Adrenal gland (tissue), 12 donors: ENCODE data around the gene NOX4. TPM values are rescaled to one million over a fixed set of nuclear protein-coding genes. Genes with fewer than 3 reads are reported as not detected.

ENCODE experiments used
- DNase-seq, 7 donors: peaks; one replicate each; pipeline ENCODE4 v3.0.0-alpha.2; 2019 to 2020
- H3K27ac ChIP-seq, 5 donors: fragments of 200-600 bp; sonication (generic) in 4 of 5; 1 replicate in 3 of 5; 2 replicates in 2 of 5; pipeline versions ENCODE4 v1.5.1 to v1.8.0; 2016 to 2020; ENCODE audit warnings: mild to moderate bottlenecking in 1 of 5
- H3K27me3 ChIP-seq: fragments of 200-600 bp; 2 replicates; pipeline ENCODE4 v1.8.0; 2021
- H3K36me3 ChIP-seq, 2 donors: fragments of 200-600 bp; replicated peaks in 1 of 2; 1 replicate in 1 of 2; 2 replicates in 1 of 2; pipeline versions ENCODE4 v1.5.1 to v1.8.0; 2018 to 2022
- H3K4me1 ChIP-seq, 2 donors: fragments of 200-600 bp; replicated peaks in 1 of 2; 1 replicate in 1 of 2; 2 replicates in 1 of 2; pipeline versions ENCODE4 v1.5.1 to v1.8.0; 2018 to 2021
- H3K4me3 ChIP-seq, 4 donors: fragments of 200-600 bp; sonication (generic) in 3 of 4; one replicate each; pipeline ENCODE4 v1.5.1; 2016 to 2018
- H3K9me3 ChIP-seq, 3 donors: fragments of 200-600 bp; sonication (generic) in 1 of 3; replicated peaks in 1 of 3; 1 replicate in 2 of 3; 2 replicates in 1 of 3; pipeline versions ENCODE4 v1.5.1 to v1.8.0; 2016 to 2021
- POLR2A ChIP-seq, 2 donors: fragments of 450-650 bp; IDR thresholded peaks; one replicate each; pipeline ENCODE4 v1.6.1; 2017; ENCODE audit warnings: antibody characterized with exemption in 2 of 2, mild to moderate bottlenecking in 2 of 2, moderate library complexity in 1 of 2
- WGBS, 4 donors: extraction: QIAGEN DNeasy Blood & Tissue Kit in 2 of 4; methylation state at CpG; one replicate each; pipeline versions ENCODE4 v1.1.5 to v1.1.7; 2013 to 2017; 5-methylcytosine and 5-hydroxymethylcytosine counted together
- intact Hi-C, 2 donors: fragments of 100-400 bp; cut with DNase I; formaldehyde crosslinking; loops; one replicate each; pipeline versions ENCODE4 v1.14.1 to v1.15.0; 2022 to 2023
- polyA plus RNA-seq, 3 donors: library from polyadenylated mRNA; stranded (reverse); fragments of 200-250 nt in 2 of 3; fragments of 350-450 nt in 1 of 3; fragmentation: Illumina TruSeq in 1 of 3; extraction: RNeasy Lipid Tissue Mini Kit (QIAGEN cat#74804) in 1 of 3; gene quantifications; one replicate each; pipeline ENCODE4 v1.2.3, GENCODE V29; 2013 to 2014
- total RNA-seq, 9 donors: library from RNA; depleted of rRNA in 4 of 9; stranded (reverse); fragments of >200 nt in 4 of 9; fragments of 120-200 nt in 1 of 9; fragmentation: NEBNext Ultra II Directional in 1 of 9; extraction: Animal tissue kit (Norgen Biotek cat#: 25700) in 1 of 9; gene quantifications; one replicate each; pipeline versions ENCODE4 v1.1.0 to v1.2.4, GENCODE V29; 2013 to 2023
- TF ChIP-seq, protein P1 (sequence below), 6 experiments: fragments of 450-650 bp in 4 of 6; fragments of 200-600 bp in 2 of 6; sonication (generic) in 1 of 6; IDR thresholded peaks; 1 replicate in 5 of 6; 2 replicates in 1 of 6; pipeline versions ENCODE4 v1.5.1 to v1.8.0; 2016 to 2021; ENCODE audit warnings: antibody characterized with exemption in 6 of 6, mild to moderate bottlenecking in 2 of 6, moderate library complexity in 1 of 6
- donor health status: healthy with polysubstance abuse.
- donor health status: Bipolar disorder and iron deficiency.
- donor health status: DM: yes; HTN: yes; CAD: no.
- donor health status: DM: no; HTN: no; CAD: no.
- donor health status: DM: no; HTN: no; CAD: no.
- donor health status: DM: yes; HTN: yes; CAD: no.

Gene NOX4
- total and polyA plus RNA-seq, 12 donors, result 0.14 to 8.8 (median 0.81) TPM; not detected in 1

DNA sequence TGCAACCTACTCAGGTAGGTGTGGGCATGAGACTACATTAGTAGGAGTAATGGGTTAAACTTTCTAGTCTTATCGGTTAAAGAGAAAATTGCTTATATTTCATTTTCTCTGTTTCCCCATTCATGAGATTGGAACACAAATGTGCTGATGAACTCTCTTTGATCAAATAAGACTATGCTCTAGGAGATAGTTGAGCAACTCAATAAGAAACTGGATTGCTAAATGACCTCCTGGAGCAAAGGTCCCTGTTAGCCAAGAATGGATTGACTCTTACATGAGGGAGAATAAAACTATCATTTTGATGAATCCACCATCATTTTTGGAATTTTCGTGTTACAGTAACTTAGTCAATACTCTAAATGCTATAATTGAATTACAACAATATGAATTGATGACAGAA, 11.1 kb upstream of the NOX4 start:
- no peak for TF ChIP-seq POLR2A (IDR thresholded peaks at IDR 0.05)
- TF ChIP-seq, protein P1, sequence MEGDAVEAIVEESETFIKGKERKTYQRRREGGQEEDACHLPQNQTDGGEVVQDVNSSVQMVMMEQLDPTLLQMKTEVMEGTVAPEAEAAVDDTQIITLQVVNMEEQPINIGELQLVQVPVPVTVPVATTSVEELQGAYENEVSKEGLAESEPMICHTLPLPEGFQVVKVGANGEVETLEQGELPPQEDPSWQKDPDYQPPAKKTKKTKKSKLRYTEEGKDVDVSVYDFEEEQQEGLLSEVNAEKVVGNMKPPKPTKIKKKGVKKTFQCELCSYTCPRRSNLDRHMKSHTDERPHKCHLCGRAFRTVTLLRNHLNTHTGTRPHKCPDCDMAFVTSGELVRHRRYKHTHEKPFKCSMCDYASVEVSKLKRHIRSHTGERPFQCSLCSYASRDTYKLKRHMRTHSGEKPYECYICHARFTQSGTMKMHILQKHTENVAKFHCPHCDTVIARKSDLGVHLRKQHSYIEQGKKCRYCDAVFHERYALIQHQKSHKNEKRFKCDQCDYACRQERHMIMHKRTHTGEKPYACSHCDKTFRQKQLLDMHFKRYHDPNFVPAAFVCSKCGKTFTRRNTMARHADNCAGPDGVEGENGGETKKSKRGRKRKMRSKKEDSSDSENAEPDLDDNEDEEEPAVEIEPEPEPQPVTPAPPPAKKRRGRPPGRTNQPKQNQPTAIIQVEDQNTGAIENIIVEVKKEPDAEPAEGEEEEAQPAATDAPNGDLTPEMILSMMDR (IDR thresholded peaks at IDR 0.05), result no peak
- no peak for DNase-seq
- H3K27me3 ChIP-seq, result no peaks in the 10 kb centered on the region
- H3K9me3 ChIP-seq, result no peaks in the 10 kb centered on the region
- H3K36me3 ChIP-seq, result no peaks in the 10 kb centered on the region
- intact Hi-C loops, result no loop called here
- 63 to 76% (median 72%) methylated on average over 2 of the region's 2 CpGs for WGBS, 4 donors
- no peaks in the 10 kb centered on the region for H3K4me1 ChIP-seq
- H3K4me3 ChIP-seq, result no peak overlapping the region
- no peak overlapping the region for H3K27ac ChIP-seq

DNA sequence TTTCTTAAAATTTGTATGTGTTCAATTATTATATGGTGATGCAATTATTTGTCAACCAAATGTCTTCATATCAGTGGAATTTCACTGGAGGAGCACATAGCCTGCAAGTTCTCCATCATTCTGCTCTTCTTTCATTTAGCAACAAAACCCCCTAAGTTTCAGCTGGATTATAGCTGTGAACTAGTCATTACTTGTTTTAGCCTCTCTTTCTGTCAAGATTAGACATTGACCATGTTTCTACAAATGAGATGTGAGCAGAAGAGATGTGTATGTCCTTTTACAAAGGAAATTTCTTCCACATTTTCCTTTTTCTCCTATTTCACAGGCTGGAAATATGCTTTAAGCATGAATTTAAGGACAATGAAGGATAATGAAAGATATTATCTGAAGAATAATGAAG, 9.2 kb upstream of the NOX4 start:
- intact Hi-C loops, result no loop called here
- Histone ChIP-seq H3K4me3 (no peak overlapping the region), H3K4me1 (no peaks in the 10 kb centered on the region), H3K36me3 (no peaks in the 10 kb centered on the region), H3K27me3 (no peaks in the 10 kb centered on the region), H3K27ac (no peak overlapping the region), H3K9me3 (no peaks in the 10 kb centered on the region)
- no peak for DNase-seq
- TF ChIP-seq, protein P1 (IDR thresholded peaks at IDR 0.05), result no peak
- no peak for TF ChIP-seq POLR2A (IDR thresholded peaks at IDR 0.05)

DNA sequence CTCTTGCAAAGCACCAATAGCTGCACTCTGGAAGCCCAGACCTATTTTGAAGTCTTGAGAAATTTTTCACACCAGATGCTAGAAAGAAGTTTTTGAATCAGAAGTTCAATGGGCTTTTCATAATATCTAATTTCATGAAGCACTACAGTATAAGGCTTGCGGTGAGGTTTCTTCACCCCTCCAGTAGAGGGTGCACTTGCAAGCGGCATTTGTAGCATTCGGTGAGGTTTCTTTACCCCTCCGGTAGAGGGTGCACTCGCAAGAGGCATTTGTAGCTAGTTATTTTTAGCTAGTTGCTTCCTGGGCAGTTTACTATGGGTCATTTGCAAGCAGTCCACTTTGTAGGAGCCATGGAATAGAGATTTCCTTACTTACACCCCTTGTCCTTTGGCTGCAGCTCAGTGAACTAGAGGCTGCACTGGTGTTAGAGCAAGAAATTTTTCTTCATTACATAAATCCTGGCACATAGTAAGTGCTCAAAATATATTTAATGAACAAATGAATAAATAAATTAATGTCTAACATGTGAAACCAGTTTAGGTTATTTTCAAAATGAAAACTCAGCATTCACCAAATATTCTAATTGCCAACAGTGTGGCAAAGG, 7.8 kb upstream of the NOX4 start:
- 78 to 85% (median 79%) methylated on average over 5 of the region's 5 CpGs for WGBS, 4 donors
- Histone ChIP-seq H3K4me3 (no peak overlapping the region), H3K27ac (no peak overlapping the region), H3K36me3 (no peaks in the 10 kb centered on the region), H3K27me3 (no peaks in the 10 kb centered on the region), H3K9me3 (no peaks in the 10 kb centered on the region), H3K4me1 (no peaks in the 10 kb centered on the region)
- TF ChIP-seq POLR2A (IDR thresholded peaks at IDR 0.05), result no peak
- TF ChIP-seq, protein P1 (IDR thresholded peaks at IDR 0.05), result no peak
- DNase-seq, result no peak
- intact Hi-C loops, result no loop called here

DNA sequence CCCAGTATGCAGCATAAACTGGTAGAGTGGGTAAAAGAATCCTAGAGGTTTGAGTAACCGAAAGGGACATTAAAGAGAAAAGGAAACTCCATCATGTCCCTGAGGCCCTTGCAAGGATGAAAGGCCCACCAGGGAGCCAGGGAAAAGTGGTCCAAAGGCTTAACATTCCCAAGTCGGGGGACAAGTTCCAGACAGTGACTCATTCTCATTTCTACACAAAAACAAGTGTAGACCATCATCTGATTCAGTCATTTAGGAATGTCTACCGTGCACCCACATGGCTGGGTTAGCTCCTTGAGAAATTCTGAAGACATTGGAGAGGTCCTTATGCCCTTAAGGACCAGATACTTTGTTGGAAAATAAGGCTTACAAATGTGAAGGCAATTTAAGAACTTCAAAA, 4.8 kb upstream of the NOX4 start:
- TF ChIP-seq POLR2A (IDR thresholded peaks at IDR 0.05), result no peak
- TF ChIP-seq, protein P1 (IDR thresholded peaks at IDR 0.05), result no peak
- no peak for DNase-seq
- no peaks in the 10 kb centered on the region for H3K36me3 ChIP-seq
- H3K4me3 ChIP-seq, result no peak overlapping the region
- no peaks in the 10 kb centered on the region for H3K9me3 ChIP-seq
- intact Hi-C loops, result no loop called here
- no peaks in the 10 kb centered on the region for H3K4me1 ChIP-seq
- WGBS, 4 donors, result 58 to 78% (median 64%) methylated on average over 3 of the region's 3 CpGs
- no peaks in the 10 kb centered on the region for H3K27me3 ChIP-seq
- H3K27ac ChIP-seq, result no peak overlapping the region
